ENCODE measurements around the gene SERF2. TPM values are rescaled to one million over a fixed set of nuclear protein-coding genes. Genes with fewer than 3 reads are reported as not detected.

SERF2 gene
- total RNA-seq, 2 donors from 2014 or later, result 1,223 to 1,445 TPM

GRCh38 chr15:43762824-43763223 lies 29.3 kb upstream of the SERF2 start:
- intact Hi-C loops (cut with DNase I), result no loop called here
- TF ChIP-seq CTCF (IDR thresholded peaks at IDR 0.05), result no peak
- H3K9me3 ChIP-seq, result no peaks in the 10 kb centered on the region
- peaks cover 17% of the 10 kb centered on the region for H3K36me3 ChIP-seq
- H3K4me1 ChIP-seq, result no peaks in the 10 kb centered on the region
- H3K27me3 ChIP-seq, result no peaks in the 10 kb centered on the region
- DNase-seq, result no peak
- no peak overlapping the region for H3K9ac ChIP-seq (ENCODE audit: low read depth in 2 of 2, low read length in 2 of 2)
- H3K27ac ChIP-seq, result no peak overlapping the region
- no peak overlapping the region for H3K4me3 ChIP-seq

GRCh38 chr15:43763819-43764446 lies 28.2 kb upstream of the SERF2 start:
- H3K27me3 ChIP-seq, result no peaks in the 10 kb centered on the region
- no peak for TF ChIP-seq CTCF (IDR thresholded peaks at IDR 0.05)

DNA sequence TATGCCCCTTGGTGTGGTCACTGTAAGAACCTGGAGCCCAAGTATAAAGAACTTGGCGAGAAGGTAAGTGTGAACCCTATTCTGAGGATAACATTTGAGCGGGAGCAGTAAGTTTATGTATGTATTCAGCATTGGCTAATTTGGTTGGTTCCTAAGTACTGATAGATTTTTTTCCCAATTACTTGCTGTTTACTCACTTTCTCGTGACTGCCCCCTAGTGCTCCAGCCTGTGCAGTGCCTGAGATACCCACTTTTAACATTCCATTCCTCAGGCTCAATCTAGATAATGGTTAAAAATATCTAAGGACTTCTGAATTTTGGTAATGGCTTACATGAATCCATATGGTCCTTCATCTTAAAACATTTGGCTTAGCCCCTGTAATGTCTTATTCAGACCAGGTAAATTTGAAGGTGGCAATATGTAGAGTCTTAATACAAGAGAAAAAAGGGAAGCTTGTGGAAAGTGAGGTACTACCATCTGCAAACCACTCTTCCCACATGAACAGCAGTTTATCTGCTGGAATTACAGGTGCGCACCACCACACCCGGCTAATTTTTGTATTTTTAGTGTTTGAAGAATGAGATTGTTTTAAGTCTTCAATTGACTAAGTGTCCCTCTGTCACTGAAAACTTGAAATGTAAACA lies 22.4 kb upstream of the SERF2 start:
- no peak overlapping the region for H3K27ac ChIP-seq
- no peak overlapping the region for H3K4me3 ChIP-seq
- H3K9ac ChIP-seq (ENCODE audit: low read depth in 2 of 2, low read length in 2 of 2), result no peak overlapping the region
- H3K9me3 ChIP-seq, result no peaks in the 10 kb centered on the region
- intact Hi-C loops (cut with DNase I), result no loop called here
- TF ChIP-seq CTCF (IDR thresholded peaks at IDR 0.05), result peak; percentile 75
- DNase-seq, result peak; percentile 63
- H3K27me3 ChIP-seq, result no peaks in the 10 kb centered on the region
- no peaks in the 10 kb centered on the region for H3K4me1 ChIP-seq
- H3K36me3 ChIP-seq, result peaks cover 23% of the 10 kb centered on the region

More at GRCh38 chr15:43763819-43764446, 28.2 kb upstream of the SERF2 start:
- no peaks in the 10 kb centered on the region for H3K4me1 ChIP-seq
- intact Hi-C loops (cut with DNase I), result no loop called here
- no peak overlapping the region for H3K4me3 ChIP-seq
- H3K27ac ChIP-seq, result no peak overlapping the region
- DNase-seq, result no peak
- H3K9me3 ChIP-seq, result no peaks in the 10 kb centered on the region
- H3K9ac ChIP-seq (ENCODE audit: low read depth in 2 of 2, low read length in 2 of 2), result no peak overlapping the region
- H3K36me3 ChIP-seq, result peaks cover 20% of the 10 kb centered on the region

GRCh38 chr15:43771816-43772215 lies 20.3 kb upstream of the SERF2 start:
- Histone ChIP-seq H3K4me1 (no peaks in the 10 kb centered on the region), H3K27ac (peak overlapping the region; percentile 29), H3K27me3 (no peaks in the 10 kb centered on the region), H3K9me3 (no peaks in the 10 kb centered on the region), H3K4me3 (no peak overlapping the region), H3K9ac (ENCODE audit: low read depth in 2 of 2, low read length in 2 of 2) (no peak overlapping the region), H3K36me3 (peaks cover 18% of the 10 kb centered on the region)
- DNase-seq, result peak; percentile 39
- intact Hi-C loops (cut with DNase I), result no loop called here
- no peak for TF ChIP-seq CTCF (IDR thresholded peaks at IDR 0.05)

DNA sequence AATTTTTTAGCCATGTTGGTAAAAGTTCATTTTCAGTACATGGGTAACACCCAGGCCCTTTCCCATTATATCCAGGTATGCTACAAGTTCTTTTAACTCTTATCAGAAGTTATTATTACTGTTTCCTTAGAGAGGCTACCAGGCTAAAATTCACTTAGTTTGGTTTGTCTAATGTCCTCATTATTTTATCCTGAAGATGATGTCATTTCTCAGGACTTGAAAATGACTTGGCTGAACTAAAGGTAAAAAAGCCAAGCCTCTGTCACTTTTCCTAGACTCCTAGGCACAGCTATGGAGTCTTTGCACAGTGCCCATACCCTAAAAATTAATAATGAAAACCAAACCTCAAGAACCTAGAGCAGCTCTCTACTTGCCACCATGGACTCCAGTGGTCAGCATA lies 19.5 kb upstream of the SERF2 start:
- Histone ChIP-seq H3K4me3 (no peak overlapping the region), H3K9me3 (no peaks in the 10 kb centered on the region), H3K27ac (no peak overlapping the region), H3K4me1 (no peaks in the 10 kb centered on the region), H3K27me3 (no peaks in the 10 kb centered on the region), H3K36me3 (peaks cover 13% of the 10 kb centered on the region), H3K9ac (ENCODE audit: low read depth in 2 of 2, low read length in 2 of 2) (no peak overlapping the region)
- no peak for DNase-seq
- TF ChIP-seq CTCF (IDR thresholded peaks at IDR 0.05), result no peak
- intact Hi-C loops (cut with DNase I), result no loop called here

Data from colonic mucosa (tissue), 4 donors.